Endothelial cell of umbilical vein (primary cell): Measurements from ENCODE around the gene DDX25. TPM values are rescaled to one million over a fixed set of nuclear protein-coding genes. Genes with fewer than 3 reads are reported as not detected.

Experiments used
- BruUV-seq: library from RNA; stranded (reverse); fragments of 400-500 nt; replicated peaks from 2 replicates; lab custom pipeline; 2021; lab: Mats Ljungman, UMichigan
- CTCF ChIA-PET: fragments of 300-600, 350-600 bp; sonication (Branson Sonifier 250); formaldehyde crosslinking; loops from one replicate; lab custom pipeline; 2021; ENCODE audit warnings: antibody characterized with exemption, inconsistent platforms; lab: Charles Lee
- POLR2A ChIA-PET: fragments of 300-600, 350-600 bp; sonication (Branson Sonifier 250); formaldehyde crosslinking; loops from one replicate; lab custom pipeline; 2021; ENCODE audit warnings: antibody characterized with exemption, inconsistent platforms; lab: Charles Lee
- DNase-seq: peaks from one replicate; pipeline ENCODE4 v3.0.0-alpha.2; 2011; ENCODE audit warnings: low read depth, low spot score
- FAIRE-seq: peaks from 2 replicates; lab custom pipeline; 2011; peaks lifted over from hg19 to GRCh38; lab: Jason Lieb, UNC
- H2AFZ ChIP-seq: 2 replicates; pipeline ENCODE4 v1.6.0; 2012; ENCODE audit warnings: low read depth, low read length, control low read depth, inconsistent platforms
- H3K27ac ChIP-seq: 2 replicates; pipeline ENCODE4 v1.5.1; 2011; ENCODE audit warnings: low read depth, mild to moderate bottlenecking, control low read depth, low read length, moderate library complexity; ENCODE audit not compliant: insufficient read depth
- H3K27me3 ChIP-seq, 2 experiments: 2 replicates each; pipeline versions ENCODE4 v1.6.0 to v1.6.1; 2011; ENCODE audit warnings: low read length in 2 of 2, mixed read lengths in 1 of 2; ENCODE audit not compliant: control insufficient read depth in 2 of 2, insufficient read depth in 2 of 2
- H3K36me3 ChIP-seq, 2 experiments: 2 replicates in 1 of 2; 3 replicates in 1 of 2; pipeline ENCODE4 v1.5.1; 2011; ENCODE audit warnings: low read length in 2 of 2, mild to moderate bottlenecking in 1 of 2, moderate library complexity in 1 of 2; ENCODE audit not compliant: control insufficient read depth in 2 of 2, insufficient read depth in 2 of 2; ENCODE audit errors: extremely low read depth in 1 of 2
- H3K4me1 ChIP-seq: 3 replicates; pipeline ENCODE4 v1.5.1; 2011; ENCODE audit warnings: mild to moderate bottlenecking, low read length; ENCODE audit not compliant: control insufficient read depth, insufficient read depth; ENCODE audit errors: extremely low read depth
- H3K4me2 ChIP-seq: 2 replicates; pipeline ENCODE4 v1.6.1; 2011; ENCODE audit warnings: low read length, control low read depth, mixed read lengths; ENCODE audit not compliant: insufficient read depth
- H3K4me3 ChIP-seq, 3 experiments: fragments of 200-600 bp in 1 of 3; sonication (generic), shearing (Covaris generic) in 1 of 3; replicated peaks in 1 of 3; 2 replicates each; pipeline ENCODE4 v1.5.1; 2011 to 2016; ENCODE audit warnings: control low read depth in 3 of 3, low read length in 3 of 3, mild to moderate bottlenecking in 2 of 3, inconsistent platforms in 1 of 3, low read depth in 1 of 3, moderate library complexity in 1 of 3; ENCODE audit not compliant: insufficient read depth in 1 of 3
- H3K79me2 ChIP-seq: 2 replicates; pipeline ENCODE4 v1.6.0; 2012; ENCODE audit warnings: low read length, inconsistent platforms; ENCODE audit not compliant: control insufficient read depth, insufficient read depth
- H3K9ac ChIP-seq: replicated peaks from 2 replicates; pipeline ENCODE3; 2011; ENCODE audit warnings: low read length, control low read depth; ENCODE audit not compliant: insufficient read depth; ENCODE audit errors: extremely low read depth
- H3K9me1 ChIP-seq: replicated peaks from 3 replicates; pipeline ENCODE4 v1.6.0; 2011; ENCODE audit warnings: mild to moderate bottlenecking, low read length; ENCODE audit not compliant: control insufficient read depth, insufficient read depth; ENCODE audit errors: extremely low read depth
- H3K9me3 ChIP-seq: replicated peaks from 2 replicates; pipeline ENCODE4 v1.5.1; 2012; ENCODE audit warnings: low read length, inconsistent platforms; ENCODE audit not compliant: control insufficient read depth, insufficient read depth
- H4K20me1 ChIP-seq: replicated peaks from 2 replicates; pipeline ENCODE3; 2011; ENCODE audit warnings: mild to moderate bottlenecking, low read length; ENCODE audit not compliant: control insufficient read depth, insufficient read depth; ENCODE audit errors: extremely low read depth
- CTCF ChIP-seq, 2 donors: IDR thresholded peaks; 1 replicate in 1 of 2; 2 replicates in 1 of 2; pipeline ENCODE4 v1.5.1; 2011; ENCODE audit warnings: low read length in 2 of 2, mild to moderate bottlenecking in 2 of 2, moderate library complexity in 2 of 2, control low read depth in 1 of 2, inconsistent platforms in 1 of 2, low read depth in 1 of 2; ENCODE audit not compliant: insufficient read depth in 1 of 2; ENCODE audit errors: extremely low read depth in 1 of 2
- EZH2 ChIP-seq: IDR thresholded peaks from 2 replicates; pipeline ENCODE4 v1.6.1; 2012; ENCODE audit warnings: borderline replicate concordance, low read depth, mild to moderate bottlenecking, moderate library complexity, low read length, inconsistent platforms; ENCODE audit not compliant: severe bottlenecking
- FOS ChIP-seq: IDR thresholded peaks from 2 replicates; pipeline ENCODE4 v1.6.1; 2011; ENCODE audit warnings: mild to moderate bottlenecking, low read length, moderate library complexity, borderline replicate concordance; ENCODE audit not compliant: insufficient read depth
- MAX ChIP-seq: IDR thresholded peaks from 2 replicates; pipeline ENCODE4 v1.6.1; 2011; ENCODE audit not compliant: insufficient read depth, insufficient read length
- dilution Hi-C: fragments of 300-500 bp; cut with MboI; formaldehyde crosslinking; loops from one replicate; pipeline ENCODE4 v1.15.0; 2019; ENCODE audit warnings: low sequenced_read_pairs; ENCODE audit not compliant: extremely low pct_ligation_motif_present
- intact Hi-C: fragments of 100-400 bp; cut with micrococcal nuclease; formaldehyde crosslinking; loops from one replicate; pipeline ENCODE4 v1.10.0; 2022
- polyA plus RNA-seq, 4 experiments: library from polyadenylated mRNA; depleted of rRNA in 3 of 4; stranded (reverse) in 3 of 4; unstranded in 1 of 4; fragments of >200 nt; gene quantifications; 2 replicates each; pipeline versions ENCODE4 v1.2.1 to v1.2.3, GENCODE V29; 2011 to 2012; ENCODE audit warnings: missing spikeins in 1 of 4
- total RNA-seq: library from RNA; stranded (reverse); gene quantifications from 2 replicates; pipeline ENCODE4 v1.2.3, GENCODE V29; 2021

DDX25 gene
- total and polyA plus RNA-seq, 2 donors (not counting 3 experiments of a cell fraction or from before 2014, with no cell fraction given) = not detected

DNA sequence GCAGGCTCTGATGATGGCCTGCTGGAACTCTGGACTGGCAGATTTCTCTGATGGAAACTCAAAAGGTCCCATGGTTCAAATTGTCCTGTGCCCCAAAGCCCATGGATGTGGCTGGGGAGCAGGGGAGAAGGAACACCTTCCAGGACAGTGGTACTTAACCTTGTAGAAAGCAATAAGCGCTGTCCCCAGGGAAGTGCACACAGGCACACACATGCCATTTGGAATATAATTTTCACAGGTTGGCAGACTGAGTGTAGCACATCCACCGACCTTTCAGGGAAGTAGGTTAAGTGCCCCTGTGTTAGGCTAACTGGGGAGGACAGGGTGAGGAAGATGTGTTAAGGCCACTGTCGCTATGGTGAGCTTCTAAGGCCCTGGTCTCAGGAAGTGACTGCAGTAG, 17.8 kb downstream of the DDX25 start:
- Histone ChIP-seq H3K4me1 (no peaks in the 10 kb centered on the region), H3K9me1 (no peaks in the 10 kb centered on the region), H3K9me3 (no peaks in the 10 kb centered on the region), H3K4me3 (no peak overlapping the region), H4K20me1 (no peaks in the 10 kb centered on the region), H3K4me2 (no peak overlapping the region), H2AFZ (no peak overlapping the region), H3K79me2 (no peaks in the 10 kb centered on the region), H3K9ac (no peak overlapping the region), H3K36me3 (no peaks in the 10 kb centered on the region), H3K27ac (no peak overlapping the region), H3K27me3 (peaks cover 1 to 7% of the 10 kb centered on the region in 2 experiments)
- DNase-seq = no peak
- TF ChIP-seq MAX (no peak), FOS (no peak), CTCF (IDR thresholded peaks at IDR 0.05; ENCODE audit: extremely low read depth in 1 of 2, insufficient read depth in 1 of 2, low read depth in 1 of 2, low read length in 2 of 2) (no peak), EZH2 (no peak)
- ChIA-PET POLR2A (no interaction called here), CTCF (interaction anchor here (5.1 kb wide), 1 partner anchor 271 kb away, joined by 113 read pairs; no protein-coding TSS in a partner anchor)
- FAIRE-seq = no peak
- BruUV-seq = no TSS peak
- intact Hi-C loops = loop anchor here (2.0 to 10.0 kb wide), 3 partner anchors 195 to 380 kb away; partner anchors contain the start of genes DCPS, FOXRED1 and SRPRA
- dilution Hi-C loops = no loop called here
